ENCODE data around the gene TGFBR3.
A peak's percentile ranks its signal among the peaks of the same experiment; 100 is the strongest.

TGFBR3 gene

DNA sequence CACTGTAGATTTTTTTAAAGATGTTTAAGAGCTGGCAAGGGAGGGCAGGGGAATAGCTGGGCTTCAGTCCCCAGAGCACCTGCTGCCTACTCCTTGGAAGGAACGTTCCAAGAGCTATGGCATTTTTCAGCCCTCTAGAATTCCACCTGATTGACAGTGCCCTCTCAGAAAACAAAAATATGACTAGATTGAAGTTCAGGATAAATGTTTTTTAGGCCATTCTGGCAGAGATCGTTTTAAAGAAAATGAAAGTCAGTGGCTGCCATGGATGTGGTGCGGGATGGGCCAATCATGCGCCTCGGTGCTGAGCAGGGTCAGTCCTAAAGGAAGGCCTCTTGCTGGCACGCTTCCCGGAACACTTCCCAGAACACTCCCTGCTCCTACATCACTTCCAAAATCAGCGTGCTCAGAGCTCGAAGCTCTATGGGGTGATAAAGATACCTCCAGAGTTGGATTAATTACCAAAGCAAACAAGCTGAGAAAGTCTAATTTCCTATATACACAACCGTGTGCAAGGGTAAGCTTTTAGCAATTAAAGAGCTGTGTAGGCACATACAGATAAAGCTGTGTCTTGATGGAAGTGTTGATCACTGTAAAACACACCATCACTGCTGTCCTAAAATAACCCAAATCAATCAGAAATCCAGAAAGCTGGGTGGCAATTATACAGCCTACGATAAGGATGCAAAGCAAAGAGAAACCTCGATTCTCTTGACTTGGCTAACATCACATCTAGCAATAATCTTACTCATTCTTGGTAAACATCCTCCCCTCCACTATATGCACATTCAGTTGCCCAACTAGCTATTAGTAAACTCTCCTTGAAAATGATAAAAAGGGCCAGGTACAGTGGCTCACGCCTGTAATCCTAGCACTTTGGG, 34.6 kb downstream of the TGFBR3 start:
- TF ChIP-seq, protein P1, sequence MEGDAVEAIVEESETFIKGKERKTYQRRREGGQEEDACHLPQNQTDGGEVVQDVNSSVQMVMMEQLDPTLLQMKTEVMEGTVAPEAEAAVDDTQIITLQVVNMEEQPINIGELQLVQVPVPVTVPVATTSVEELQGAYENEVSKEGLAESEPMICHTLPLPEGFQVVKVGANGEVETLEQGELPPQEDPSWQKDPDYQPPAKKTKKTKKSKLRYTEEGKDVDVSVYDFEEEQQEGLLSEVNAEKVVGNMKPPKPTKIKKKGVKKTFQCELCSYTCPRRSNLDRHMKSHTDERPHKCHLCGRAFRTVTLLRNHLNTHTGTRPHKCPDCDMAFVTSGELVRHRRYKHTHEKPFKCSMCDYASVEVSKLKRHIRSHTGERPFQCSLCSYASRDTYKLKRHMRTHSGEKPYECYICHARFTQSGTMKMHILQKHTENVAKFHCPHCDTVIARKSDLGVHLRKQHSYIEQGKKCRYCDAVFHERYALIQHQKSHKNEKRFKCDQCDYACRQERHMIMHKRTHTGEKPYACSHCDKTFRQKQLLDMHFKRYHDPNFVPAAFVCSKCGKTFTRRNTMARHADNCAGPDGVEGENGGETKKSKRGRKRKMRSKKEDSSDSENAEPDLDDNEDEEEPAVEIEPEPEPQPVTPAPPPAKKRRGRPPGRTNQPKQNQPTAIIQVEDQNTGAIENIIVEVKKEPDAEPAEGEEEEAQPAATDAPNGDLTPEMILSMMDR (IDR thresholded peaks at IDR 0.05; ENCODE audit: insufficient read depth, low read depth, low read length, missing control alignments): no peak
- H3K4me3 ChIP-seq (ENCODE audit: low read length): no peak overlapping the region
- DNase-seq (ENCODE audit: low read depth): peak; percentile 70

DNA sequence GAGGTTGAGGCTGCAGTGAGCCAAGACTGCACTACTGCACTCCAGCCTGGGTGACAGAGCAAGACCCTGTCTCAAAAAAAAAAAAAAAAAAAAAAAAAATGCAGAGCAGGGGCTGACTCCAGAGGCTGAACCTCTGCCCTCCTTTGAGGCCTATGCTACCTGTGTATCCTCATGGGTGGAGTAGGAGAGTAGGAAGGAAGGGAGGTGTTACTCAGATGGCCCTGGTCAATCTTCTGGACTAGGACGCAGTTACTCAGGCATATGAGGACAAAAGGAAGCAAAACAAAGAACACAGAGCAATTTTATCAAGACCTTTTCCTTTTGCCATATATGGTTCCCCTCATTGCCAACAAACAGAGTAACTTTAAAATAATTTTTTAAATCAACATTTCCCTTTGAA, 35.2 kb downstream of the TGFBR3 start:
- no peak for DNase-seq (ENCODE audit: low read depth)
- TF ChIP-seq, protein P1 (IDR thresholded peaks at IDR 0.05; ENCODE audit: insufficient read depth, low read depth, low read length, missing control alignments): no peak
- H3K4me3 ChIP-seq (ENCODE audit: low read length): no peak overlapping the region

DNA sequence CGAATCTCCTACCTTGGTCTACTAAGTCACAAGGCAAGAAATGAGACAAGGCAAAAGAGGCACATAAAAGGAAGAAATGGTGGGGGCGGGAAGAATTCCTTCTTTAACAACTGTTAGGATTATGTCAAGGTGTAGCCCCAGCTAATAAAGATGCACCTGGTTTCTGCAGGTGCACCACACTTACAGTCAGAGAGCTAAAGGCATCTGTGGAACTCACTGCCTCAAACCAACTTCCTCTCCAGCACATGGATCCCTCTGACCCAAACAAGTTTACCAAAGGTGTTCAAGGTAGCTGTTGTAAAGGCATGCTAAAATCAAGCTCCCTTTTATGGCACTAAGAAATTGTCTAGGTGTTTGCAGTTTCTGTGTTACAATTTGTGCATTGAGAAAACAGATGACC, 38.1 kb downstream of the TGFBR3 start:
- no peak overlapping the region for H3K4me3 ChIP-seq (ENCODE audit: low read length)
- TF ChIP-seq, protein P1 (IDR thresholded peaks at IDR 0.05; ENCODE audit: insufficient read depth, low read depth, low read length, missing control alignments): no peak

DNA sequence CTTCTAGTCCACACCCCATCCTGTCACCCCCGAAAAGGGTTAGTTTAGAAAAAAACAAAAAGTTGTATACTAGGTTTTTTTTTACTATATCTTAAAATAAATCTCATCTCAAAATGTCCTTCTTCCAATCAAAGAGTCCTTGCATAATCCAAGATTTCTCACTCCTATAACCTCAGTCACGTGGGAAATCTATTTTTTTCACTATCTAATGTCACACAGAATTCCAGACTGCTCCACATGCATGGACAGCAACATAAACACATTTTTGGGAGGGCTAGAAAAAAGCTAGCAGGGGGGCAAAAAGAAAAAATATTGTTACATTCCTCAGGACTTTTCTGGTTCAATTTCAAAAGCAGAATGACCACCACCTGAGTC, 39.3 kb downstream of the TGFBR3 start:
- H3K4me3 ChIP-seq (ENCODE audit: low read length): no peak overlapping the region
- DNase-seq (ENCODE audit: low read depth): no peak
- TF ChIP-seq, protein P1 (IDR thresholded peaks at IDR 0.05; ENCODE audit: insufficient read depth, low read depth, low read length, missing control alignments): no peak

More for the DNA sequence above, 38.1 kb downstream of the TGFBR3 start:
- no peak for DNase-seq (ENCODE audit: low read depth)

DNA sequence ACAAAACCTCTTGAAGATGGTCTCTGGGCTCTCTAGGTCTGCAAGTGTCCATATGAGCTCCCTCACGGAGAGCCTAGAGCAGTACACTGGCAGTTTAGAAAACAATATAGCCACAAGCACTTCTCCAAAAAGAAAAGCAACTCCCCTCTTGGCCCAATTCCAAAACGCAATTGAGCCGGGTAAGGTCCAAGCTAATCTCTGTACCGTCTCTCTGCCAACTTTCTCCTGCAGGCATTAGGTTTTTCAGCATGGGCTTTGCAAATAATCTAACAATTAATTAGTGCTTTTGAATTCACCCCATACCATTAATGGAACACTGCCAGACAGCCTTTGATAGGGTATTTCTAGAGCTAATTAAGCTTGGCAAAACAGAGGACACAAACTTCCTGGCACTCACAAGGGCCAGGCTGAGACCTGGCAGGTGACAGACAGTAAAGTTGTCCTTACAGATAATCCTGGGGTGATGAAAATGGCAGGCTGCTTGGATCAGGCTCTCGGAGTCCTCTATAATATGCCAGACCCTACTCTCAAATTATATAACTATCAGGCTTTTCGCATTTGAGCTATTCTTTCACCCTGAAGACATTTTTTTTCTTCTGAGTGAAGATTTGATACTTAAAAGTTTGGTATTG, 39.8 kb downstream of the TGFBR3 start:
- H3K4me3 ChIP-seq (ENCODE audit: low read length): no peak overlapping the region
- peak; percentile 6 for DNase-seq (ENCODE audit: low read depth)
- TF ChIP-seq, protein P1 (IDR thresholded peaks at IDR 0.05; ENCODE audit: insufficient read depth, low read depth, low read length, missing control alignments): no peak

DNA sequence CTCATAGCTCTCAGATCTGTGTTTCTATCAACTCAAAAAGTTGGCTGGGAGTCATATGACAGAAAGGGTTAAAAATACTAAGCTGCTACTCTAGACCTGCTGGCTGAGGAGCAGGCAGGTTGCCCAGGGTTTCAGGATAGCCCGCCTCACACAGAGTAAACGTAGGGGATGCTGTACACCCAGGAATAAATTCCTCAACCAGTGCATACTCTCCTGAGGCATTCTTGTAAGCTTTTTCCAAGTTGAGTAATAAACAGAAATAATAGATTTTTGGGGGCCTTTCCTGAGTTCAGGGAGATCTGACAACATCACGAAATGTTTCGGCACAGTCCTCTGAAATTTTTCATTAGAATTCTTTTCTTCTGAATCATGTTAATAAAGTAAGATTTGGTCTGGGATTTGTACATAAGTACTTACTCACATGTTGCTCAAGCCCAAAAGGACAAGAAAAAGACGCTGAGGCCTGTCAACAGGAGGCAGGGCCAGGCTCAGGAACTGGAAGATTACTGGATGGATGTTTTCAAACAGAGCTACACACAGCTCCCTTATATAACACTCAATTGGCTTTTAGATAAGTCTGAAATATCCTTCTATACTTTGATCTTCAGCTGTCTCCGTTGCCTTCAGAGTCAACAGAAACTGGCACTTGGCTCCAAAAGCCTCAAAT, 41.0 kb downstream of the TGFBR3 start:
- peak; percentile 94 for DNase-seq (ENCODE audit: low read depth)
- no peak overlapping the region for H3K4me3 ChIP-seq (ENCODE audit: low read length)
- TF ChIP-seq, protein P1 (IDR thresholded peaks at IDR 0.05; ENCODE audit: insufficient read depth, low read depth, low read length, missing control alignments): no peak
